NCI-H748 (cell line): Measurements from ENCODE around the gene DNAH6.

Experiments
- DNase-seq: peaks from one replicate; lab custom pipeline; 2025; ENCODE audit not compliant: unreplicated experiment; lab: John Stamatoyannopoulos, UW

DNAH6 gene

GRCh38 chr2:84619794-84620371 is 103.6 kb downstream of the DNAH6 start:
- no peak for DNase-seq

DNA sequence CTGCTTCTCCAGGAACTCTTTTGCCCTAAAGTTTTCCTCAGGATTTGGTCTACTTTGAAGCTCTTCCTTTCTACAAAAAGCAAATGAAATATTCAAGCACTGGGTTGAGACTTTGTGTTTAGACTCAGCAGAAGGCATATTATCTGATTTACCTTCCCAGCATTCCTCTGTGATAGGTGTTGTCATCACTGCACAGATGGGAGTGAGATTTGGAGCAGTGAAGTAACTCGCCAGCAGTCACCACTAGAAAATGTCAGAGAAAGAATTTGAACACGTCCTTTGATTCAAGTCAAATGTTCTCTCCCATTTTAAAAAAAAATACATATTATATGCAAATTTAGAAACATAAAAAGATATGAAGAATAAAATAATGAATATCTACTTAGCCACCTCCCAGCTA is 112.2 kb downstream of the DNAH6 start:
- no peak for DNase-seq

DNA sequence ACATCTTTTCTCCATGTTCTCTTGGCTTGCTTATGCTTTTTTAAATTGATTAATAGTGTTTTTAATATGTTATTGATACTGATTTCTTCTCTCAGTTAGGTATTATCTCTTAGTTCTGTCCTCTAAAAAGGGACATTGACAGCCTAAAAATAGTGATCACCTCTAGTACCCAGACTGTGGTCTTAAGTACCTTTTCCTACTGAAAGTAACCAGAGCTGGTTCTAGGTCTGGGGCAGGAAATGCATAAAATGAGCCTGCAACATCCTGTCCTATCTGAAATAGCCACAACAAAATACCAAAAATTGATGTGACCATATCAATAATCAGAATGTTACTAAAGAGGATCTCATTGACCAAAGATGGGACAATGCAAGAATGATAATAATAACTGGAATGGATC is 113.3 kb downstream of the DNAH6 start:
- DNase-seq: no peak

DNA sequence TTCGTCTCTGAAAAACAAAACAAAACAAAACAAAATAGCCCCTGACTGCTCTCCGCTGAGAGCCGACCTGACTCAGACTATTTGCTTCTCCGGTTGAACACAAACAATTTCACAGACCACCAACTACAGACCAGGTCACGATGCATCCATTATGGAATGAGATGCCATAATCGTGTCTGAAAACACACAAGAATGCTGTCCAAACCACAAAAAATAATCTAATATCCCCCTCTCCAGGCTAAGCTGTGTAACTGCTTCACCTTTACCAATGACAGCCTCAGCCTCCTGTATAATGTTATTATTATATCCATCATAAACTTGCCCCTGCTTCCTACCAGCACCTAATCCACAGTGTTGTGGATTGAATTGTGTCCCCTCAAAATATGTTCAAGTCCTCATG is 114.7 kb downstream of the DNAH6 start:
- DNase-seq: peak; percentile 44

DNA sequence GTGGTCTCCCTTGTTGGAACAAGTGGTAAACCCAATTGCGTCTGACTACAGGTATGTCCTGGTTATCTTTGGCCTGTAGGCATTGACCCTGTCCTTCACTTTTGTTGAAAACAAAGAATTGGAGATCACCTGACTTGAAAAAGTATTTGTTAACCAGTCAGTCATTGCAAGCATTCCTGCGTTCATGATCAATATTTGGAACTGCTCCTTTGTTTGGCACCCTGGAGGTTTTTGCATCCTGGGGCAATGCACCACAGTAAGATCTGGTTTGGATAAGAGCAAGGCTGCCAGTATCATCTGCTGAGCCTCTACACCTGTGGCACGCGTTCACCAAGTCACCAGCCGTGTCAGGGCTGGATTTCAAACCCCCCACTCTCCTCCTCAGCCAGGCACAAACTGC is 115.7 kb downstream of the DNAH6 start:
- DNase-seq: no peak

GRCh38 chr2:84636080-84636971 is 120.0 kb downstream of the DNAH6 start:
- no peak for DNase-seq

- DNase-seq: no peak
These were observed 123.5 kb downstream of the DNAH6 start for GRCh38 chr2:84639751-84640150.

DNA sequence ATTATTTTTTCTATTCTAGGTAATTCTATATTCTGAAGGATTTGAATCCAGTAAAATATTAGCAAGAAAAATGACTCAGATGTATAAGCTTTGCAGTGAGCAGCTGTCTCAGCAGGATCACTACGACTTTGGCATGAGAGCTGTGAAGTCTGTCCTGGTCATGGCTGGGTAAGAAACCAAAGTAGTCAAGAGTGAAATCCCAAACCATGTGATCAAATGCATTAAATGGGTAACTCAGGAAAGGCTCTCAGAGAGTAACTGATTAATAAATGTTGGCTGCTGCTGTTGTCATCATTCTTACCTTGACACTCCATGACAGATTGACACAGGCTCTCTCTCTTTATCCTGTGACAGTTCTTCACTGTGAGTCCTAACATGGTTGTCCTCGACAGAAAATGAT is 124.1 kb downstream of the DNAH6 start:
- DNase-seq: no peak

DNA sequence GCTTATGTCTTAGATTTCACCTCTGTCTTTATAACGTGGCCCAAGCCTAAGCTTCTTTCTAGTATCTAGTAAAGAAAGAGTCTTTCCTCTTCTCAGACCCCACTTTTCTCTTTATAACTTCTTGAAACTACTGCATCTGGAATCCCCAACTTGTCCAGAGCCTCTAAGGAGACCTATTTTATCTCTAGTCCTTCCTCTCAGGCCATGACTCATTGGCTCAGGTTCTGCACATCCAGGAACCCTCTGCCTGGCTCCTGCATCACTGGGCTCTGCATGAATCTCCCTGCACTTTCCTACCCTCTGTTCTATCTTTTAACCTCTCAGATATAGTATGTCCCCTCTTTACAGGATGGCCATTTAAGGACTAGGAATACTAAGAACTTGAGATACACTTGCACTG is 124.7 kb downstream of the DNAH6 start:
- no peak for DNase-seq

- no peak for DNase-seq
These were observed 127.7 kb downstream of the DNAH6 start for GRCh38 chr2:84643991-84644390.

DNA sequence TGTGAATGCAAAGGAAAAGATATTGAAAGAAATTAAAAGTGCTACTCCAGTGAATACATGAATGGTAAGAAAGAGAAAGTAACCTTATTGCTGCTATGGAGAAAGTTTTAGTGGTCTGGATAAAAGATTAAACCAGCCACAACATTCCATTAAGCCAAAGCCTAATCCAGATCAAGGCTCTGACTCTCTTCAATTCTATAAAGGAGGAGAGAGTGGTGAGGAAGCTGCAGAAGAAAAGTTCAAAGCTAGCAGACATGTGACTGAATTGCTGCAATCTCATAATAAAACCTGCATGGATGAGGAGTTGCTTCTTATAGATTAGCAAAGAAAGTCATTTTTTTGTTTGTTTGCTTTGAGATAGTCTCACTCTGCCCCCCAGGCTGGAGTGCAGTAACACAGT is 130.2 kb downstream of the DNAH6 start:
- DNase-seq: no peak

DNA sequence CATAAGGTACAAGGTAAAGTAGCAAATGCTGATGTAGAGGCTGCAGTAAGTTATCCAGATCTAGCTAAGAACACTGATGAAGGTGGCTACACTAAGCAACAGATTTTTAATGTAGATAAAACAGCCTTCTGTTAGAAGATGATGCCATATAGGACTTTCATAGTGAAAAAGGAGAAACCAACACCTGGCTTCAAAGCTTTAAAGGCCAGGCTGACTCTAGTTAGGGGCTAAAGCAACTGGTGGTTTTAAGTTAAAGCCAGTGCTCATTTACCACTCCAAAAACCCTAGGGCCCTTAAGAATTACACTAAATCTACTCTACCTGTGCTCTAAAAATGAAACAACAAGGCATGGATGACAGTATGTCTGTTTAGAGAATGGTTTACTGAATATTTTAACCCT is 131.0 kb downstream of the DNAH6 start:
- DNase-seq: no peak

- DNase-seq: no peak
These were observed 132.8 kb downstream of the DNAH6 start for GRCh38 chr2:84649058-84649457.

DNA sequence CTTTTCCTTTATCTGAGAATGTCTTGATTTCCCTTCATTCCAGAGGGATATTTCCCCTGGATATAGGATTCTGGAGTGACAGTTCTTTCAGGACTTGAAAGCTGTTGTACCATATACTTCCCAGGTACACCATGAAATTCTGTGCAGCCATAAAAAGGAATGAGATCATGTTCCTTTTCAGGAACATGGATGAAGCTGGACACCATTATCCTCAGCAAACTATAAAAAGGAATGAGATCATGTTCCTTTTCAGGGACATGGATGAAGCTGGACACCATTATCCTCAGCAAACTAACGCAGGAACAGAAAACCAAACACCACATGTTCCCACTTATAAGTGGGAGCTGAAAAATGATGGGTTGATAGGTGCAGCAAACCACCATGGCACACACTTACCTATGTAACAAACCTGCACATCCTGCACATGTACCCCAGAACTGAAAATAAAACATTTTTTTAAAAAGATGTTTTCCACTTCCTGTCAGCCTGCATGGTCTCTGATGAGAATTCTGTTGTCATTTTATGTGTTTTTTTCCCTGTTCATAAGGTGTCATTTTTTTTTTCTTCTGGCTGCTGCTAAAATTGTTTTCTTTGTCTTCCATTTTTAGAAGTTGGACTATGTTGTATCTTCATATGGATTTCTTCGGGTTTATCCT is 133.3 kb downstream of the DNAH6 start:
- DNase-seq: no peak

GRCh38 chr2:84652431-84652830 is 136.1 kb downstream of the DNAH6 start:
- no peak for DNase-seq

GRCh38 chr2:84653302-84653701 is 137.0 kb downstream of the DNAH6 start:
- DNase-seq: no peak

DNA sequence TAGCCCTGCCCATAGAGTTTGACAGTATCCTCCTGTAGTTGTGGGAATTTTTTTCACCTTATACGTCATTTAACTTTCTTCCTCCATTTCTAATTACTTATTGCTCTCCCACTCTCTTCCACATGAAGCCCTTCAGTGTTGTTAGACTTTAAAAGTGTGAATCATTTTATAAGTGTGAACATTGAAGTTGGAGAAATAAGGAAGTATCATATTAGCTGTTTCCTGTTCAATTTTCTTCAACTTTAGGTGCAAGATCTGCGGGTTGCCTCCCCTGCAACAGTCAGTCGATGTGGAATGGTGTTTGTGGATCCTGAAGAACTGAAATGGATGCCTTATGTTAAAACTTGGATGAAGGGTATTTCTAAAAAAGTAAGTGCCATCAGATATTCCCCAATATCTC is 138.1 kb downstream of the DNAH6 start:
- no peak for DNase-seq

DNA sequence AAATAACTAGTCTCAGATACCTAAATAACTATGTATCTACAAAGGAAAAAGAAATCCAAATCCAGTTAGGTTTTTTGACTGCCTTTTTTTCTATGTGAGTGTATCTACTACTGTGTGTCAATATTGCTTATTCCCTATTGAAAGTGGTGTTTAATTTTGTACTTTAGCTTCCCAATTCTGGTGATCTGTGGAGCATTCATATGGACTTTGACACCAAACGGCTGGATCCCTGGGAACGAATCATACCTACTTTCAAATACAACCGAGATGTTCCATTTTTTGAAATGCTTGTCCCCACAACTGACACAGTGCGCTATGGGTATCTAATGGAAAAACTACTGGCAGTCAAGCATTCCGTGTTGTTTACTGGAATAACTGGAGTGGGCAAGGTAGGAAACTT is 152.8 kb downstream of the DNAH6 start:
- DNase-seq: no peak

- no peak for DNase-seq
These were observed 157.8 kb downstream of the DNAH6 start for GRCh38 chr2:84674099-84674498.

GRCh38 chr2:84674586-84674985 is 158.3 kb downstream of the DNAH6 start:
- DNase-seq: no peak

DNA sequence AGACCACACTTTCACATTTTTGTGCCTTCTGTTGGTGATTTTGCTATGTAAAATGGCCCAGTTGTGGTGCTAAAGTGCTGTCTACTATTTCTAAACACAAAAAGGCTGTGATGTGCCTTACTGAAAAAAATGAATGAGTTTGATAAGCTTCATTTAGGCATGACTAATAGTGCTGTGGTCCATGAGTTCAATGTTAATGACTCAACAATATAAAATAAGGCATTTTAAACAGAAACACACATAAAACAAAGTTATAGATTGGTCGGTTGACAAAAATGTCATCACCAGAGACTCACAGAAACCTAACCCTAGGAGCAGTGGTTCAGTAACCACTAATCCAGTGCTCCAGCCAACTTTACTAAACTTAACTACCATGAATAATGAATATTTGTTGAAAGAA is 160.0 kb downstream of the DNAH6 start:
- no peak for DNase-seq

DNA sequence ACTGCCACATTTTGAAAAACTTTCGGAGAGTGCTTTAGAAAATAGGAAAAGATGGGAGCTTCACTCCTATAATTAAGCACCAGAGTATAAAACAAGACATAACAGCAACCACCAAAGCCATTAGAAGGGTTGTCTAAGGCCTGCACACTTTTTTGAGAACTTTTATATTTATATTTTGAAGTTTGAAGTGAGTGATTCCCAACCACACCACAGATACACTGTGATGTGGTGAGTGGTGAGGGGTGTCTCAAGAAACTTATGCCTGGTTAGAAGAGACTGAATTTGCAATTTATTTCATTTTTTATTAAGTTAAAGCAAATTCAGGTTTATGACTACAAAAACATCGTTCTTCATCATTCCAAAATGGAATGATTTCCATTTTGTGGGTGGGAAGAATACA is 161.9 kb downstream of the DNAH6 start:
- DNase-seq: no peak
